K562 (cell line): Measurements from ENCODE around the gene OR5B21. TPM values are rescaled to one million over a fixed set of nuclear protein-coding genes. Genes with fewer than 3 reads are reported as not detected.
A peak's percentile ranks its signal among the peaks of the same experiment; 100 is the strongest.

Source experiments
- ATF6 ChIP-seq: sonication (generic); formaldehyde crosslinking; IDR thresholded peaks from 2 replicates; pipeline ENCODE4 v1.4.0; 2020; ENCODE audit warnings: mild to moderate bottlenecking, missing genetic modification reagents
- CC2D1A ChIP-seq: fragments of 450-650 bp; IDR thresholded peaks from 2 replicates; pipeline ENCODE4 v1.6.1; 2017; ENCODE audit warnings: mild to moderate bottlenecking
- FOXM1 ChIP-seq, 2 experiments: fragments of 450-650 bp in 1 of 2; sonication (generic) in 1 of 2; formaldehyde crosslinking in 1 of 2; IDR thresholded peaks; 2 replicates each; pipeline versions ENCODE4 v1.6.1 to v1.9.0; 2017 to 2022; ENCODE audit warnings: low read depth in 2 of 2, mild to moderate bottlenecking in 2 of 2, missing genetic modification reagents in 1 of 2, moderate library complexity in 1 of 2
- IRF1 ChIP-seq: sonication (generic); formaldehyde crosslinking; IDR thresholded peaks from 2 replicates; pipeline ENCODE4 v1.8.0; 2022; ENCODE audit warnings: missing genetic modification reagents, mild to moderate bottlenecking, borderline replicate concordance
- MEF2D ChIP-seq: conservative IDR thresholded peaks from 2 replicates; pipeline ENCODE4 v1.6.1; 2016; ENCODE audit warnings: low read depth, missing genetic modification characterization, missing compliant biosample characterization
- MLLT1 ChIP-seq, 2 experiments: fragments of 450-650 bp; IDR thresholded peaks; 2 replicates each; pipeline ENCODE4 v1.6.1; 2016
- PTBP1 ChIP-seq: fragments of 200-400 bp; formaldehyde crosslinking; IDR thresholded peaks from 2 replicates; pipeline ENCODE4 v1.6.1; 2017; ENCODE audit warnings: low read depth, low read length
- SNAPC5 ChIP-seq: fragments of 250-450 bp; sonication (Bioruptor Pico); IDR thresholded peaks from 2 replicates; pipeline ENCODE4 v1.8.0; 2021; ENCODE audit warnings: moderate library complexity, mild to moderate bottlenecking, inconsistent platforms
- SRSF1 ChIP-seq: fragments of 200-400 bp; formaldehyde crosslinking; IDR thresholded peaks from 2 replicates; pipeline ENCODE4 v1.6.1; 2017; ENCODE audit warnings: mild to moderate bottlenecking, low read depth, low read length, moderate library complexity
- TCF3 ChIP-seq: sonication (generic); formaldehyde crosslinking; IDR thresholded peaks from 2 replicates; pipeline ENCODE4 v1.4.0; 2020; ENCODE audit warnings: mild to moderate bottlenecking, missing genetic modification reagents
- TEAD4 ChIP-seq, 2 experiments: sonication (generic) in 1 of 2; formaldehyde crosslinking in 1 of 2; IDR thresholded peaks; 2 replicates each; pipeline versions ENCODE4 v1.6.1 to v1.8.0; 2012 to 2022; ENCODE audit warnings: borderline replicate concordance in 1 of 2, inconsistent platforms in 1 of 2, low read length in 1 of 2, mild to moderate bottlenecking in 1 of 2, missing genetic modification reagents in 1 of 2
- THRAP3 ChIP-seq: fragments of 450-650 bp; IDR thresholded peaks from 2 replicates; pipeline ENCODE4 v1.6.1; 2016; ENCODE audit warnings: mild to moderate bottlenecking, inconsistent platforms, borderline replicate concordance
- ZBTB1 ChIP-seq: sonication (generic); formaldehyde crosslinking; IDR thresholded peaks from 2 replicates; pipeline ENCODE4 v1.8.1; 2023; ENCODE audit warnings: missing genetic modification reagents, low read depth, mild to moderate bottlenecking, borderline replicate concordance
- ZNF124 ChIP-seq: sonication (generic); formaldehyde crosslinking; IDR thresholded peaks from 2 replicates; pipeline ENCODE4 v1.8.1; 2022; ENCODE audit warnings: missing genetic modification reagents
- ZNF311 ChIP-seq: fragments of 250-450 bp; sonication (Bioruptor Pico); IDR thresholded peaks from 2 replicates; pipeline ENCODE4 v1.4.0; 2020; ENCODE audit warnings: mild to moderate bottlenecking, moderate library complexity
- ZNF431 ChIP-seq: sonication (generic); formaldehyde crosslinking; IDR thresholded peaks from 2 replicates; pipeline ENCODE4 v1.8.0; 2022; ENCODE audit warnings: mild to moderate bottlenecking, missing genetic modification reagents
- polyA plus RNA-seq, 8 experiments: library from polyadenylated mRNA; depleted of rRNA in 4 of 8; stranded (reverse) in 5 of 8; unstranded in 3 of 8; fragments of >200 nt; fragmentation: Nextera tagmentation in 2 of 8; fragmentation: Illumina TruSeq in 1 of 8; extraction: Ambion mirVana in 2 of 8; extraction: Trizol in 1 of 8; gene quantifications; 2 replicates each; pipeline versions ENCODE4 v1.2.1 to v1.2.3, GENCODE V29; 2011 to 2014; ENCODE audit warnings: inconsistent platforms in 1 of 8, missing spikeins in 1 of 8
- total RNA-seq, 7 experiments: library from RNA; depleted of rRNA in 6 of 7; stranded (reverse); fragments of >200 nt in 6 of 7; fragmentation: Illumina TruSeq in 2 of 7; extraction: Trizol in 2 of 7; gene quantifications; 2 replicates each; pipeline versions ENCODE4 v1.2.1 to v1.2.3, GENCODE V29; 2011 to 2021; ENCODE audit warnings: low replicate concordance in 1 of 7

Gene OR5B21
- total and polyA plus RNA-seq, 9 of the 15 experiments (the other 6 are each of a cell fraction or from before 2014, with no cell fraction given) = not detected

GRCh38 chr11:58513747-58514367 is 6.0 kb upstream of the OR5B21 start (continued):
- TF ChIP-seq TEAD4 (IDR thresholded peaks at IDR 0.05; ENCODE audit: low read length) (no peak), TEAD4 (CRISPR knock-in tag; IDR thresholded peaks at IDR 0.05; ENCODE audit: borderline replicate concordance) (no peak), IRF1 (CRISPR knock-in tag) (no peak), SRSF1 (no peak), MEF2D (tag) (no peak), THRAP3 (no peak), MLLT1 (IDR thresholded peaks at IDR 0.05) (no peak), TCF3 (CRISPR knock-in tag) (no peak), ZNF431 (CRISPR knock-in tag) (no peak), FOXM1 (IDR thresholded peaks at IDR 0.05; ENCODE audit: low read depth) (no peak), FOXM1 (CRISPR knock-in tag; IDR thresholded peaks at IDR 0.05; ENCODE audit: low read depth) (no peak), PTBP1 (no peak), ZNF124 (no peak), CC2D1A (0 out of 2 replicates have a peak, but pooled peaks have one; percentile 15), ZBTB1 (no peak), ATF6 (CRISPR knock-in tag) (no peak), ZNF311 (CRISPR knock-in tag) (no peak), SNAPC5 (no peak)
